ENCODE results near the gene NAV1. TPM values are rescaled to one million over a fixed set of nuclear protein-coding genes. Genes with fewer than 3 reads are reported as not detected.

The NAV1 gene
- total and polyA plus RNA-seq, 9 of the 15 experiments (the other 6 are each of a cell fraction or from before 2014, with no cell fraction given): 0.91 to 16.8 (median 3.2) TPM

DNA sequence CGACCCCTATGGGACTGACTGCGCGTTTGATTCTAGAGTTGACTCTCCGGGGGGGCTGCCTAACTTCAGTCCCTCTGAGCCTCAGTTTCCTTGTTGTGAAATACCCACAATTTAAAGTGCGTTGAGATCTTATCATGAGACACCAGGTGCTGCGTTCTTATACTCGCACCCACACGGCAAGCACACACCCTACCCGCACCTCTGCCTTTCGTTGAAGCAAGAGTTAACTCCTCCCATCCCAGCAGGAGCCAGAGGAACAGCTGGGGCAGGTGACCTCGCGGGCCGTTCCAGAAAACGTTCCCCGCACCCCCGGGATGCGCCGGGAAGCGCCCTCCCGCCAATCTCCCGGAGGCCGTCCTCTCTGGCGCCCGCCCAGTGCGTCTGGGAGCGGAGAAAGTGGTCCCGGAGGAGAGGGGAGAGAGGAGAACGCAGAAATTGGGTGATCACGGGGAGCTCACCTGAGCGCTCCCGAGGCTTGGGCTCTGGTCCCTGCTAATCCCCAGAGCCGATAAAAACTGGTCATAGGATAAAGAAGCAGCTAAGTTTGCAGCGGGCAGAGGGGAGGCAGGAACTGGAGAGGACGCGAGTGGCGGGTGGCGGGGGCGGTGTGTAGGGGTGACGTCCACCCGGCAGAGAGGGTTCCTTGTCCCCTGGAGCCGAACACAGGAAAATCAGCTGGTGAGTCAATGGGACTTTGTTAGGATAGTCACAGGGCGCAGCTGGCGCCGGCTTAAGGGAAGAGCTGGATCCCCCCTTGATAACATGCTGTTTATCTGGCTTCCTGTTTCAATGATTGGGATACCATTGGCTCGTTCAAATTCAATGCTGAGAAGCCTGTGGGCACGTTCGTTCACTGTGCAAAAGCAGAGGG, 869 bp downstream of the NAV1 start (continued):
- TF ChIP-seq, protein P1, sequence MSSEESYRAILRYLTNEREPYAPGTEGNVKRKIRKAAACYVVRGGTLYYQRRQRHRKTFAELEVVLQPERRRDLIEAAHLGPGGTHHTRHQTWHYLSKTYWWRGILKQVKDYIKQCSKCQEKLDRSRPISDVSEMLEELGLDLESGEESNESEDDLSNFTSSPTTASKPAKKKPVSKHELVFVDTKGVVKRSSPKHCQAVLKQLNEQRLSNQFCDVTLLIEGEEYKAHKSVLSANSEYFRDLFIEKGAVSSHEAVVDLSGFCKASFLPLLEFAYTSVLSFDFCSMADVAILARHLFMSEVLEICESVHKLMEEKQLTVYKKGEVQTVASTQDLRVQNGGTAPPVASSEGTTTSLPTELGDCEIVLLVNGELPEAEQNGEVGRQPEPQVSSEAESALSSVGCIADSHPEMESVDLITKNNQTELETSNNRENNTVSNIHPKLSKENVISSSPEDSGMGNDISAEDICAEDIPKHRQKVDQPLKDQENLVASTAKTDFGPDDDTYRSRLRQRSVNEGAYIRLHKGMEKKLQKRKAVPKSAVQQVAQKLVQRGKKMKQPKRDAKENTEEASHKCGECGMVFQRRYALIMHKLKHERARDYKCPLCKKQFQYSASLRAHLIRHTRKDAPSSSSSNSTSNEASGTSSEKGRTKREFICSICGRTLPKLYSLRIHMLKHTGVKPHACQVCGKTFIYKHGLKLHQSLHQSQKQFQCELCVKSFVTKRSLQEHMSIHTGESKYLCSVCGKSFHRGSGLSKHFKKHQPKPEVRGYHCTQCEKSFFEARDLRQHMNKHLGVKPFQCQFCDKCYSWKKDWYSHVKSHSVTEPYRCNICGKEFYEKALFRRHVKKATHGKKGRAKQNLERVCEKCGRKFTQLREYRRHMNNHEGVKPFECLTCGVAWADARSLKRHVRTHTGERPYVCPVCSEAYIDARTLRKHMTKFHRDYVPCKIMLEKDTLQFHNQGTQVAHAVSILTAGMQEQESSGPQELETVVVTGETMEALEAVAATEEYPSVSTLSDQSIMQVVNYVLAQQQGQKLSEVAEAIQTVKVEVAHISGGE (CRISPR knock-in tag; IDR thresholded peaks at IDR 0.05): no peak; a peak in 1 of 6 replicates
- TF ChIP-seq HOMEZ (CRISPR knock-in tag; IDR thresholded peaks at IDR 0.05): no peak
- TF ChIP-seq ZC3H4 (CRISPR knock-in tag; IDR thresholded peaks at IDR 0.05; ENCODE audit: borderline replicate concordance): no peak
- TF ChIP-seq ZSCAN32 (CRISPR knock-in tag; IDR thresholded peaks at IDR 0.05): no peak
- TF ChIP-seq TAF9B (IDR thresholded peaks at IDR 0.05; ENCODE audit: partially characterized antibody): no peak
- no peak for TF ChIP-seq PYGO2 (tag; IDR thresholded peaks at IDR 0.05)
- TF ChIP-seq, protein P2, sequence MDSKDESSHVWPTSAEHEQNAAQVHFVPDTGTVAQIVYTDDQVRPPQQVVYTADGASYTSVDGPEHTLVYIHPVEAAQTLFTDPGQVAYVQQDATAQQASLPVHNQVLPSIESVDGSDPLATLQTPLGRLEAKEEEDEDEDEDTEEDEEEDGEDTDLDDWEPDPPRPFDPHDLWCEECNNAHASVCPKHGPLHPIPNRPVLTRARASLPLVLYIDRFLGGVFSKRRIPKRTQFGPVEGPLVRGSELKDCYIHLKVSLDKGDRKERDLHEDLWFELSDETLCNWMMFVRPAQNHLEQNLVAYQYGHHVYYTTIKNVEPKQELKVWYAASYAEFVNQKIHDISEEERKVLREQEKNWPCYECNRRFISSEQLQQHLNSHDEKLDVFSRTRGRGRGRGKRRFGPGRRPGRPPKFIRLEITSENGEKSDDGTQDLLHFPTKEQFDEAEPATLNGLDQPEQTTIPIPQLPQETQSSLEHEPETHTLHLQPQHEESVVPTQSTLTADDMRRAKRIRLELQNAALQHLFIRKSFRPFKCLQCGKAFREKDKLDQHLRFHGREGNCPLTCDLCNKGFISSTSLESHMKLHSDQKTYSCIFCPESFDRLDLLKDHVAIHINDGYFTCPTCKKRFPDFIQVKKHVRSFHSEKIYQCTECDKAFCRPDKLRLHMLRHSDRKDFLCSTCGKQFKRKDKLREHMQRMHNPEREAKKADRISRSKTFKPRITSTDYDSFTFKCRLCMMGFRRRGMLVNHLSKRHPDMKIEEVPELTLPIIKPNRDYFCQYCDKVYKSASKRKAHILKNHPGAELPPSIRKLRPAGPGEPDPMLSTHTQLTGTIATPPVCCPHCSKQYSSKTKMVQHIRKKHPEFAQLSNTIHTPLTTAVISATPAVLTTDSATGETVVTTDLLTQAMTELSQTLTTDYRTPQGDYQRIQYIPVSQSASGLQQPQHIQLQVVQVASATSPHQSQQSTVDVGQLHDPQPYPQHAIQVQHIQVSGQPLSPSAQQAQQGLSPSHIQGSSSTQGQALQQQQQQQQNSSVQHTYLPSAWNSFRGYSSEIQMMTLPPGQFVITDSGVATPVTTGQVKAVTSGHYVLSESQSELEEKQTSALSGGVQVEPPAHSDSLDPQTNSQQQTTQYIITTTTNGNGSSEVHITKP (IDR thresholded peaks at IDR 0.05; ENCODE audit: partially characterized antibody): peak; percentile 76
- no peak for TF ChIP-seq POLR2B (IDR thresholded peaks at IDR 0.05; ENCODE audit: low read depth, partially characterized antibody)
- no peak for TF ChIP-seq ZNF77 (CRISPR knock-in tag; IDR thresholded peaks at IDR 0.05)
- TF ChIP-seq, protein P3, sequence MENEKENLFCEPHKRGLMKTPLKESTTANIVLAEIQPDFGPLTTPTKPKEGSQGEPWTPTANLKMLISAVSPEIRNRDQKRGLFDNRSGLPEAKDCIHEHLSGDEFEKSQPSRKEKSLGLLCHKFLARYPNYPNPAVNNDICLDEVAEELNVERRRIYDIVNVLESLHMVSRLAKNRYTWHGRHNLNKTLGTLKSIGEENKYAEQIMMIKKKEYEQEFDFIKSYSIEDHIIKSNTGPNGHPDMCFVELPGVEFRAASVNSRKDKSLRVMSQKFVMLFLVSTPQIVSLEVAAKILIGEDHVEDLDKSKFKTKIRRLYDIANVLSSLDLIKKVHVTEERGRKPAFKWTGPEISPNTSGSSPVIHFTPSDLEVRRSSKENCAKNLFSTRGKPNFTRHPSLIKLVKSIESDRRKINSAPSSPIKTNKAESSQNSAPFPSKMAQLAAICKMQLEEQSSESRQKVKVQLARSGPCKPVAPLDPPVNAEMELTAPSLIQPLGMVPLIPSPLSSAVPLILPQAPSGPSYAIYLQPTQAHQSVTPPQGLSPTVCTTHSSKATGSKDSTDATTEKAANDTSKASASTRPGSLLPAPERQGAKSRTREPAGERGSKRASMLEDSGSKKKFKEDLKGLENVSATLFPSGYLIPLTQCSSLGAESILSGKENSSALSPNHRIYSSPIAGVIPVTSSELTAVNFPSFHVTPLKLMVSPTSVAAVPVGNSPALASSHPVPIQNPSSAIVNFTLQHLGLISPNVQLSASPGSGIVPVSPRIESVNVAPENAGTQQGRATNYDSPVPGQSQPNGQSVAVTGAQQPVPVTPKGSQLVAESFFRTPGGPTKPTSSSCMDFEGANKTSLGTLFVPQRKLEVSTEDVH (IDR thresholded peaks at IDR 0.05; ENCODE audit: low read depth, partially characterized antibody): no peak
- no peak for TF ChIP-seq ZBTB12 (CRISPR knock-in tag; IDR thresholded peaks at IDR 0.05)

All from K562 (cell line).